ENCODE data around the gene MAN1A1. TPM values are rescaled to one million over a fixed set of nuclear protein-coding genes. Genes with fewer than 3 reads are reported as not detected.
"Not testable (repeated sequence)": the region's sequence is repeated elsewhere in the genome, so short reads cannot be mapped to it uniquely, and the experiment has no call there.

MAN1A1 gene
- total RNA-seq, 4 donors from 2014 or later: 71.7 to 170 (median 128) TPM

DNA sequence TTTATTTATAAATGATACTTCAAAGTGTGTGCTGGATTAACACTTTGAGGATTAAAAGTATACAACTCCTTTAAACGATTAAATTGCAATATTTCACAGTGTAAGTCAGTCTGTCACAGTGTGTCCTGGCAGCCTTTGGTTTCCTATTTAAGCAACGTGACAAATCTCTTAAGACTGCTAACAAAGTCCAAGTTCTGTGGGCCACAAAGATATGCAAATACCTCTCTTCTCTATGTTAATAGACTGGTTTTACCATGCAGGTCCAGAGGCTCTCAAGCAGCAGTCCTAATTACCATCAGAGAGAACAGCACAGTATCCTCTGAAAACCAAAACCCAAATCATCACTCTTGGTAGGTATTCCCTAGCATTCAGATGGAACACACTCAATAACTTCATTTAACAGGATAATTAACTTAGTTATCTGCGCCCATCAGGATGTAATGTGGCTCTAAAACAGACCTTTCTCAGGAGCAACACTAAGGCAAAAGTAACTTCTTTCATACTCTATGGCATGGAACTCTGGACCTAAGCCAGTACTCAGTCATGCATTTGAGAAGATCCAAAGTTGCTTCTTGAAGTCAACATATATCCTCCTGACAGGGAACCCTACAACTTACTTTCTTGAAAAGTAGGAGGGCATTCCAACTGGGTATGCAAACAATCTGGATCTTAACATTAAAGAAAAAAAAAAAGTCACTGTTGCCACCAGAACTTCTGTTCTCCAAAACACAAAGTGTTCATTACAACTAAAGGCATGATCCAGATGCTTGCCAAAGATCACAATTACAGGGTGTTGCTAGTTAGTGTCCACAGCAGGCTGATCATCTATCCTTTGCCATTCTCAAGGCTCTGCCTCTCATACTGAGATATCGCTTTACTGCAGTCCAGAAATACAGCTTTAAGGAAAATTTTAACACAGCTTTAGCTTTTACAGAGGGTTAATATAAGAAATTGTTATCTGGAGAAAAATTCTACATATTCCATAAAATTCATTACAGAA, 53.2 kb downstream of the MAN1A1 start:
- no peak overlapping the region for H3K4me3 ChIP-seq (replicated peaks in 1 of 3)
- TF ChIP-seq POLR2A (IDR thresholded peaks at IDR 0.05): no peak
- TF ChIP-seq, protein P1, sequence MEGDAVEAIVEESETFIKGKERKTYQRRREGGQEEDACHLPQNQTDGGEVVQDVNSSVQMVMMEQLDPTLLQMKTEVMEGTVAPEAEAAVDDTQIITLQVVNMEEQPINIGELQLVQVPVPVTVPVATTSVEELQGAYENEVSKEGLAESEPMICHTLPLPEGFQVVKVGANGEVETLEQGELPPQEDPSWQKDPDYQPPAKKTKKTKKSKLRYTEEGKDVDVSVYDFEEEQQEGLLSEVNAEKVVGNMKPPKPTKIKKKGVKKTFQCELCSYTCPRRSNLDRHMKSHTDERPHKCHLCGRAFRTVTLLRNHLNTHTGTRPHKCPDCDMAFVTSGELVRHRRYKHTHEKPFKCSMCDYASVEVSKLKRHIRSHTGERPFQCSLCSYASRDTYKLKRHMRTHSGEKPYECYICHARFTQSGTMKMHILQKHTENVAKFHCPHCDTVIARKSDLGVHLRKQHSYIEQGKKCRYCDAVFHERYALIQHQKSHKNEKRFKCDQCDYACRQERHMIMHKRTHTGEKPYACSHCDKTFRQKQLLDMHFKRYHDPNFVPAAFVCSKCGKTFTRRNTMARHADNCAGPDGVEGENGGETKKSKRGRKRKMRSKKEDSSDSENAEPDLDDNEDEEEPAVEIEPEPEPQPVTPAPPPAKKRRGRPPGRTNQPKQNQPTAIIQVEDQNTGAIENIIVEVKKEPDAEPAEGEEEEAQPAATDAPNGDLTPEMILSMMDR (IDR thresholded peaks at IDR 0.05): no peak
- 68 to 75% methylated on average over 4 of the region's 4 CpGs for WGBS, 2 donors

DNA sequence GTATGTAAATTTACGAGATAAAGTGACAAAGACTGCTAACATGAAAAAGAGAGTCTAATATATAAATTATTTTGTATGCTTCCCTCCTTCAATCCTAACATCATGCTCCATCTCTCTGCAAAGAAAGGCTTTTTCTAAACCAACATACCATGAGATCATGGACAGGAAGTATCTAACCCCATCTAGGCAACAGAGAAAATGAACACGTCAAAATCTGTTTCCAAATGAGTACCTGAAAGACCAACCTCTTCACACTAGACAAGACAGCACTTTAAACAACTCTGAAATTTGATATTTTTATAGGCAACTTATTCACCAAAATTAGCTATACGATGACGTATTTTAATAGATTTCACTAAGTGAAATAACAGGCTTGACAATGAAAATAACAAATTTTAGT, 54.6 kb downstream of the MAN1A1 start:
- WGBS, 2 donors: 82 to 89% methylated on average over 4 of the region's 4 CpGs
- no peaks in the 10 kb centered on the region for H3K9me3 ChIP-seq
- TF ChIP-seq POLR2A (IDR thresholded peaks at IDR 0.05): no peak
- TF ChIP-seq, protein P1 (IDR thresholded peaks at IDR 0.05): no peak

More for the DNA sequence above, 53.2 kb downstream of the MAN1A1 start:
- Histone ChIP-seq H3K4me1 (no peaks in the 10 kb centered on the region), H3K27me3 (no peaks in the 10 kb centered on the region), H3K27ac (no peak overlapping the region), H3K36me3 (no peaks in the 10 kb centered on the region), H3K9me3 (no peaks in the 10 kb centered on the region)
- no peak for DNase-seq
- intact Hi-C loops (cut with DNase I): no loop called here

DNA sequence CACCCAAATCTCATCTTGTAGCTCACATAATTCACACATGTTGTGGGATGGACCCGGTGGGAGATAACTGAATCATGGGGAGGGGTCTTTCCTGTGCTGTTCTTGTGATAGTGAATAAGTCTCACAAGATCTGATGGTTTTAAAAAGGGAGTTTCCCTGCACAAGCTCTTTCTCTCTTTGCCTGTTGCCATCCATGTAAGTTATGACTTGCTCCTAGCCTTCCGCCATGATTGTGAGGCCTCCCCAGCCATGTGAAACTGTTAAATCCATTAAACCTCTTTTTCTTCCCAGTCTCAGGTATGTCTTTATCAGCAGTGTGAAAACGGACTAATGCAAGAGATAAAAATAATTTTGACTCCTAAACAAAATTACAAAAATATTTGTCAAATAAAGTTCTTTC, 58.5 kb downstream of the MAN1A1 start:
- H3K4me1 ChIP-seq; H3K27me3 ChIP-seq; DNase-seq; H3K4me3 ChIP-seq (replicated peaks in 1 of 3); H3K36me3 ChIP-seq; H3K27ac ChIP-seq; intact Hi-C loops (cut with DNase I); H3K9me3 ChIP-seq: not testable (repeated sequence)
- 94 to 97% methylated on average over 3 of the region's 3 CpGs for WGBS, 2 donors

More for the DNA sequence above, 54.6 kb downstream of the MAN1A1 start:
- H3K36me3 ChIP-seq: no peaks in the 10 kb centered on the region
- H3K27me3 ChIP-seq: no peaks in the 10 kb centered on the region
- no peak overlapping the region for H3K27ac ChIP-seq
- intact Hi-C loops (cut with DNase I): no loop called here
- no peak for DNase-seq
- H3K4me1 ChIP-seq: no peaks in the 10 kb centered on the region
- H3K4me3 ChIP-seq (replicated peaks in 1 of 3): no peak overlapping the region

DNA sequence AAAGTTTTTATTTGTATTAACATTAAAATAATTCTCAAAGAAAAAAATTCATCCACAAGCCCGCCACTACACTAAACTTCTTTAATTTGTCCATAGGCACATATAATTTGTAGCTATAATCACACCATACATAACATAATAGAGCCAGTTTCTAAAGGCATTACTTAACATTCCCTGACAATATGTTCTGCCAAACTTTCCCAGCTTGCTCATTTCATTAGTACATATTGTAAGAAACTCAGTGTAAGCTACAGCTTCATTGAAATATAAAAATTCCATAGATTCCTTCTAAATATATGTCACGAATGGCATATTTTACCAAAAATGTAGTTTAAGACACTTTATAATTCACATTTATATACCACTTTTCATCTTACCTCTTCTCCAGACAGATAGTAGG, 59.3 kb downstream of the MAN1A1 start:
- no peaks in the 10 kb centered on the region for H3K4me1 ChIP-seq
- intact Hi-C loops (cut with DNase I): no loop called here
- DNase-seq: no peak
- TF ChIP-seq, protein P1 (IDR thresholded peaks at IDR 0.05): no peak
- no peak for TF ChIP-seq POLR2A (IDR thresholded peaks at IDR 0.05)
- WGBS, 2 donors: 49 to 75% methylated on average over 2 of the region's 2 CpGs
- no peak overlapping the region for H3K27ac ChIP-seq
- H3K9me3 ChIP-seq: no peaks in the 10 kb centered on the region
- no peaks in the 10 kb centered on the region for H3K36me3 ChIP-seq
- no peak overlapping the region for H3K4me3 ChIP-seq (replicated peaks in 1 of 3)
- no peaks in the 10 kb centered on the region for H3K27me3 ChIP-seq

DNA sequence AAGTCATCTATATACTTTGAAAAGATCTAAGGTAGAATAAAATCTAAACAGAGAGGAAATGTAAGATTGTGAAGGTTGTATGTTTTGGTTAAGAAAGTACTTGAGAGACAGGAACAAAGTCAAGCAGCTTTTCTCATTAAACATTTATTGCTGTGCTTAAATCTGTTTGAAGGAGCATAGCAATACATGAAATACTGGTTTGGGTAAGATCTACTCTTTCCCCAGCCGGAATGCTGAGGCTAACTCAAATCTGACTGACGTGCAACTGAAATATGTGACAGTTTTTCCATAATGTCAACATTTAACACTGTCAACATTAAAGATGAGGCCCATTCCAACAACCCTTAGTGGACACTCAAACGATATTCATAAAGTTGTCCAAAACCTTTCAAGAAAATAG, 59.9 kb downstream of the MAN1A1 start:
- 74 to 86% methylated on average over 3 of the region's 3 CpGs for WGBS, 2 donors
- Histone ChIP-seq H3K4me3 (replicated peaks in 1 of 3) (no peak overlapping the region), H3K36me3 (no peaks in the 10 kb centered on the region), H3K27me3 (no peaks in the 10 kb centered on the region), H3K4me1 (no peaks in the 10 kb centered on the region), H3K27ac (no peak overlapping the region), H3K9me3 (no peaks in the 10 kb centered on the region)
- TF ChIP-seq POLR2A (IDR thresholded peaks at IDR 0.05): no peak
- TF ChIP-seq, protein P1 (IDR thresholded peaks at IDR 0.05): no peak
- no peak for DNase-seq
- intact Hi-C loops (cut with DNase I): no loop called here

Data from thyroid gland (tissue), 4 donors.